A549 (cell line): ENCODE data around the gene ZC3H12C.

ENCODE experiments used
- CBX2 ChIP-seq: fragments of 200-600 bp; sonication (generic); IDR thresholded peaks from 2 replicates; pipeline ENCODE4 v1.6.1; 2016; ENCODE audit warnings: low read depth, mild to moderate bottlenecking, borderline replicate concordance
- CEBPB ChIP-seq, 2 experiments: fragments of >200 bp in 1 of 2; sonication (Bioruptor Twin) in 1 of 2; formaldehyde crosslinking in 1 of 2; IDR thresholded peaks; 2 replicates each; pipeline ENCODE4 v1.6.1; 2012 to 2016
- EP300 ChIP-seq, 2 experiments: fragments of >200 bp; sonication (Bioruptor Twin); formaldehyde crosslinking; IDR thresholded peaks; 2 replicates in 1 of 2; 3 replicates in 1 of 2; pipeline ENCODE4 v1.6.1; 2016 to 2017
- FOSB ChIP-seq: fragments of 250-450 bp; sonication (Bioruptor Pico); IDR thresholded peaks from 2 replicates; pipeline ENCODE4 v1.5.0; 2020; ENCODE audit warnings: mild to moderate bottlenecking, moderate library complexity
- HEYL ChIP-seq: fragments of 250-450 bp; sonication (Bioruptor Pico); IDR thresholded peaks from 2 replicates; pipeline ENCODE4 v1.8.0; 2021; ENCODE audit warnings: mild to moderate bottlenecking, moderate library complexity
- POLR2A ChIP-seq: IDR thresholded peaks from 2 replicates; pipeline ENCODE4 v1.6.1; 2012; ENCODE audit warnings: mild to moderate bottlenecking, low read length
- TF ChIP-seq, protein P1 (sequence below): IDR thresholded peaks from 2 replicates; pipeline ENCODE4 v1.6.1; 2012
- TF ChIP-seq, protein P2 (sequence below): fragments of >200 bp; sonication (Bioruptor Twin); formaldehyde crosslinking; IDR thresholded peaks from 3 replicates; pipeline ENCODE4 v1.5.1; 2016
- TF ChIP-seq, protein P3 (sequence below): fragments of 200-600 bp; sonication (generic); IDR thresholded peaks from 2 replicates; pipeline ENCODE4 v1.6.1; 2016; ENCODE audit warnings: antibody characterized with exemption, mild to moderate bottlenecking, moderate library complexity
- TF ChIP-seq, protein P4 (sequence below): IDR thresholded peaks from 2 replicates; pipeline ENCODE4 v1.6.1; 2012; ENCODE audit warnings: low read depth, borderline replicate concordance

DNA sequence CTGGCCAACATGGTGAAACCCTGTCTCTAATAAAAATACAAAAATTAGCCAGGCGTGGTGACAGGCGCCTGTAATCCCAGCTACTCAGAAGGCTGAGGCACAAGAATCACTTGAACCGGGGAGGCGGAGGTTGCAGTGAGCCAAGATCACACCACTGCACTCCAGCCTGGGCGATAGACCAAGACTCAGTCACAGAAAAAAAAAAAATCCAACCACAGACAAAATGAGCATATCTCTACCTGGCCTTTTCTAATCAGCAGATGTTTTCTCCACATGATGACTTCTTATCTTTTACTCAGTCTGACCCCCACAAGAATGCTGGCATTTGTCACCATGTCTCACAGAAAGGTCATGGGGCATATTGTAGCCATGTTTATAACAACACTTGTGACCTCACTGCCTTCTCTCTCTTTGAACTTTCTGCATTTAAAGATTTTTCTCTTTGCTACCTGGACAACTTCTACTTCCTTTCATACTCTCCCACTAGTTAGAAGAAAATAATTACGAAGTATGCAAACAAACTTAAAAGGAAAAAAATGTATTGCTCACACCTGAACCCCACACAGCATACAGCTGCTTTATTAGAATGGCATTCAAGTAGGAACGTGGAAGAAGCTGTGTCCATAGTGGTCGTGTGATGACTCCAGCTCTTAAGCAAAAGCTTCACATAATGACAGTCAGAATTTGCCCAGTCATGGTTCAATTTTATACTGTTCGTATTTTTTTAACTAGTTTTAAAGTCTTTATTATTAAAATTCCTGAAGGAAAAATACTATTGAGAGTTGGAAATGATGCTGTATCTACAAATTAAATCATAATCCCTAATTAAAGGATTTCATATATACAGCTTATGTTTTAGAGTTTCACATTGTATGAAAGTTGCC, 65.4 kb downstream of the ZC3H12C start:
- TF ChIP-seq, protein P1, sequence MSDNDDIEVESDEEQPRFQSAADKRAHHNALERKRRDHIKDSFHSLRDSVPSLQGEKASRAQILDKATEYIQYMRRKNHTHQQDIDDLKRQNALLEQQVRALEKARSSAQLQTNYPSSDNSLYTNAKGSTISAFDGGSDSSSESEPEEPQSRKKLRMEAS: no peak
- TF ChIP-seq POLR2A (no peak), CEBPB (IDR thresholded peaks at IDR 0.05) (no peak), HEYL (CRISPR knock-in tag) (no peak), CBX2 (no peak), FOSB (CRISPR knock-in tag) (no peak), EP300 (IDR thresholded peaks at IDR 0.05) (no peak)
- TF ChIP-seq, protein P2, sequence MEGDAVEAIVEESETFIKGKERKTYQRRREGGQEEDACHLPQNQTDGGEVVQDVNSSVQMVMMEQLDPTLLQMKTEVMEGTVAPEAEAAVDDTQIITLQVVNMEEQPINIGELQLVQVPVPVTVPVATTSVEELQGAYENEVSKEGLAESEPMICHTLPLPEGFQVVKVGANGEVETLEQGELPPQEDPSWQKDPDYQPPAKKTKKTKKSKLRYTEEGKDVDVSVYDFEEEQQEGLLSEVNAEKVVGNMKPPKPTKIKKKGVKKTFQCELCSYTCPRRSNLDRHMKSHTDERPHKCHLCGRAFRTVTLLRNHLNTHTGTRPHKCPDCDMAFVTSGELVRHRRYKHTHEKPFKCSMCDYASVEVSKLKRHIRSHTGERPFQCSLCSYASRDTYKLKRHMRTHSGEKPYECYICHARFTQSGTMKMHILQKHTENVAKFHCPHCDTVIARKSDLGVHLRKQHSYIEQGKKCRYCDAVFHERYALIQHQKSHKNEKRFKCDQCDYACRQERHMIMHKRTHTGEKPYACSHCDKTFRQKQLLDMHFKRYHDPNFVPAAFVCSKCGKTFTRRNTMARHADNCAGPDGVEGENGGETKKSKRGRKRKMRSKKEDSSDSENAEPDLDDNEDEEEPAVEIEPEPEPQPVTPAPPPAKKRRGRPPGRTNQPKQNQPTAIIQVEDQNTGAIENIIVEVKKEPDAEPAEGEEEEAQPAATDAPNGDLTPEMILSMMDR: no peak
- TF ChIP-seq, protein P3, sequence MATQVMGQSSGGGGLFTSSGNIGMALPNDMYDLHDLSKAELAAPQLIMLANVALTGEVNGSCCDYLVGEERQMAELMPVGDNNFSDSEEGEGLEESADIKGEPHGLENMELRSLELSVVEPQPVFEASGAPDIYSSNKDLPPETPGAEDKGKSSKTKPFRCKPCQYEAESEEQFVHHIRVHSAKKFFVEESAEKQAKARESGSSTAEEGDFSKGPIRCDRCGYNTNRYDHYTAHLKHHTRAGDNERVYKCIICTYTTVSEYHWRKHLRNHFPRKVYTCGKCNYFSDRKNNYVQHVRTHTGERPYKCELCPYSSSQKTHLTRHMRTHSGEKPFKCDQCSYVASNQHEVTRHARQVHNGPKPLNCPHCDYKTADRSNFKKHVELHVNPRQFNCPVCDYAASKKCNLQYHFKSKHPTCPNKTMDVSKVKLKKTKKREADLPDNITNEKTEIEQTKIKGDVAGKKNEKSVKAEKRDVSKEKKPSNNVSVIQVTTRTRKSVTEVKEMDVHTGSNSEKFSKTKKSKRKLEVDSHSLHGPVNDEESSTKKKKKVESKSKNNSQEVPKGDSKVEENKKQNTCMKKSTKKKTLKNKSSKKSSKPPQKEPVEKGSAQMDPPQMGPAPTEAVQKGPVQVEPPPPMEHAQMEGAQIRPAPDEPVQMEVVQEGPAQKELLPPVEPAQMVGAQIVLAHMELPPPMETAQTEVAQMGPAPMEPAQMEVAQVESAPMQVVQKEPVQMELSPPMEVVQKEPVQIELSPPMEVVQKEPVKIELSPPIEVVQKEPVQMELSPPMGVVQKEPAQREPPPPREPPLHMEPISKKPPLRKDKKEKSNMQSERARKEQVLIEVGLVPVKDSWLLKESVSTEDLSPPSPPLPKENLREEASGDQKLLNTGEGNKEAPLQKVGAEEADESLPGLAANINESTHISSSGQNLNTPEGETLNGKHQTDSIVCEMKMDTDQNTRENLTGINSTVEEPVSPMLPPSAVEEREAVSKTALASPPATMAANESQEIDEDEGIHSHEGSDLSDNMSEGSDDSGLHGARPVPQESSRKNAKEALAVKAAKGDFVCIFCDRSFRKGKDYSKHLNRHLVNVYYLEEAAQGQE: no peak
- TF ChIP-seq, protein P4, sequence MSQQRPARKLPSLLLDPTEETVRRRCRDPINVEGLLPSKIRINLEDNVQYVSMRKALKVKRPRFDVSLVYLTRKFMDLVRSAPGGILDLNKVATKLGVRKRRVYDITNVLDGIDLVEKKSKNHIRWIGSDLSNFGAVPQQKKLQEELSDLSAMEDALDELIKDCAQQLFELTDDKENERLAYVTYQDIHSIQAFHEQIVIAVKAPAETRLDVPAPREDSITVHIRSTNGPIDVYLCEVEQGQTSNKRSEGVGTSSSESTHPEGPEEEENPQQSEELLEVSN: no peak
